SK-N-SH (cell line): ENCODE measurements around the gene PORCN. TPM values are rescaled to one million over a fixed set of nuclear protein-coding genes. Genes with fewer than 3 reads are reported as not detected.

ENCODE experiments used
- CTCF ChIA-PET: fragments of 300-600, 350-600 bp; formaldehyde crosslinking; extraction: SDS; loops from one replicate; lab custom pipeline; 2021; lab: Yijun Ruan, JAX
- POLR2A ChIA-PET: fragments of 350-600 bp; sonication (Branson Sonifier 250); formaldehyde crosslinking; extraction: SDS; loops from one replicate; lab custom pipeline; 2020; ENCODE audit warnings: antibody characterized with exemption, inconsistent platforms; lab: Yijun Ruan, JAX
- DNase-seq: peaks from one replicate; pipeline ENCODE4 v3.0.0; 2012
- H2AFZ ChIP-seq: fragments of 200-600 bp; sonication (generic); 2 replicates; pipeline ENCODE4 v1.8.1; 2016; ENCODE audit warnings: antibody characterized with exemption, mild to moderate bottlenecking, low read depth
- H3F3A ChIP-seq: fragments of 200-600 bp; sonication (generic); replicated peaks from 2 replicates; pipeline ENCODE3; 2016; ENCODE audit warnings: antibody characterized with exemption, mild to moderate bottlenecking; ENCODE audit not compliant: insufficient read depth
- H3K27ac ChIP-seq, 2 experiments: fragments of 200-500 bp in 1 of 2; fragments of 200-600 bp in 1 of 2; sonication (Bioruptor generic) in 1 of 2; sonication (generic), shearing (Covaris generic) in 1 of 2; 2 replicates each; pipeline versions ENCODE4 v1.5.1 to v1.6.1; 2014 to 2016; ENCODE audit warnings: low read depth in 2 of 2, inconsistent platforms in 1 of 2, low read length in 1 of 2, mild to moderate bottlenecking in 1 of 2, mixed read lengths in 1 of 2
- H3K27me3 ChIP-seq: fragments of 200-600 bp; sonication (generic), shearing (Covaris generic); 2 replicates; pipeline ENCODE4 v1.6.1; 2016; ENCODE audit warnings: mixed run types; ENCODE audit not compliant: insufficient read depth
- H3K36me3 ChIP-seq, 2 experiments: fragments of 200-500 bp in 1 of 2; fragments of 200-600 bp in 1 of 2; sonication (Bioruptor generic) in 1 of 2; sonication (generic) in 1 of 2; replicated peaks in 1 of 2; 2 replicates each; pipeline versions ENCODE3 to v1.5.1; 2014 to 2016; ENCODE audit warnings: low read length in 1 of 2, mild to moderate bottlenecking in 1 of 2; ENCODE audit not compliant: insufficient read depth in 2 of 2, control insufficient read depth in 1 of 2
- H3K4me1 ChIP-seq, 2 experiments: fragments of 200-500 bp in 1 of 2; fragments of 200-600 bp in 1 of 2; sonication (Bioruptor generic) in 1 of 2; sonication (generic), shearing (Covaris generic) in 1 of 2; 2 replicates each; pipeline versions ENCODE4 v1.5.1 to v1.6.1; 2014 to 2016; ENCODE audit warnings: low read depth in 1 of 2, low read length in 1 of 2, mixed run types in 1 of 2; ENCODE audit not compliant: insufficient read depth in 2 of 2, control insufficient read depth in 1 of 2
- H3K4me2 ChIP-seq: fragments of 200-600 bp; sonication (generic), shearing (Covaris generic); 2 replicates; pipeline ENCODE4 v1.6.1; 2017; ENCODE audit warnings: mixed run types
- H3K4me3 ChIP-seq, 2 experiments: fragments of 200-500 bp in 1 of 2; fragments of 200-600 bp in 1 of 2; sonication (Bioruptor generic) in 1 of 2; sonication (generic), shearing (Covaris generic) in 1 of 2; 2 replicates each; pipeline versions ENCODE4 v1.5.1 to v1.8.1; 2014 to 2016; ENCODE audit warnings: low read depth in 2 of 2, inconsistent platforms in 1 of 2, low read length in 1 of 2, mild to moderate bottlenecking in 1 of 2, mixed read lengths in 1 of 2, moderate library complexity in 1 of 2
- H3K79me2 ChIP-seq: fragments of 200-600 bp; sonication (generic); 2 replicates; pipeline ENCODE4 v1.8.1; 2017; ENCODE audit warnings: mild to moderate bottlenecking; ENCODE audit not compliant: insufficient read depth
- H3K9ac ChIP-seq: fragments of 200-600 bp; sonication (generic); 2 replicates; pipeline ENCODE4 v1.6.1; 2017; ENCODE audit warnings: mixed run types
- H3K9me2 ChIP-seq: fragments of 200-600 bp; sonication (generic); 2 replicates; pipeline ENCODE4 v1.6.1; 2017; ENCODE audit warnings: mixed run types
- H3K9me3 ChIP-seq: fragments of 200-600 bp; sonication (generic); 2 replicates; pipeline ENCODE4 v1.6.1; 2017; ENCODE audit warnings: mixed run types, mild to moderate bottlenecking, moderate library complexity
- H4K20me1 ChIP-seq: fragments of 200-600 bp; sonication (generic); 2 replicates; pipeline ENCODE4 v1.6.1; 2017; ENCODE audit warnings: mild to moderate bottlenecking, mixed run types; ENCODE audit not compliant: insufficient read depth
- CTCF ChIP-seq: fragments of 200-600 bp; sonication (generic); IDR thresholded peaks from 2 replicates; pipeline ENCODE4 v1.6.1; 2017; ENCODE audit warnings: antibody characterized with exemption, mild to moderate bottlenecking, moderate library complexity
- EP300 ChIP-seq, 2 experiments: IDR thresholded peaks; 2 replicates each; pipeline versions ENCODE4 v1.4.0 to v1.6.1; 2012; ENCODE audit warnings: borderline replicate concordance in 1 of 2, low read depth in 1 of 2, low read length in 1 of 2
- EZH2phosphoT487 ChIP-seq: fragments of 200-600 bp; sonication (generic); IDR thresholded peaks from 2 replicates; pipeline ENCODE4 v1.6.1; 2017; ENCODE audit warnings: low read depth, mixed run types, mild to moderate bottlenecking, antibody characterized with exemption, moderate library complexity, borderline replicate concordance
- FOSL2 ChIP-seq: IDR thresholded peaks from 2 replicates; pipeline ENCODE4 v1.4.0; 2012; ENCODE audit warnings: low read depth, mild to moderate bottlenecking, moderate library complexity, borderline replicate concordance
- FOXJ3 ChIP-seq: sonication (generic); formaldehyde crosslinking; IDR thresholded peaks from 2 replicates; pipeline ENCODE4 v1.5.1; 2020; ENCODE audit warnings: mild to moderate bottlenecking, missing genetic modification reagents
- IRF3 ChIP-seq: fragments of 150-350 bp; IDR thresholded peaks from 2 replicates; pipeline ENCODE4 v1.6.1; 2016; ENCODE audit warnings: mild to moderate bottlenecking, low read depth, low read length
- MEF2A ChIP-seq: IDR thresholded peaks from 2 replicates; pipeline ENCODE4 v1.4.0; 2012; ENCODE audit warnings: low read depth, borderline replicate concordance
- MXI1 ChIP-seq: IDR thresholded peaks from 2 replicates; pipeline ENCODE4 v1.6.1; 2012; ENCODE audit warnings: mild to moderate bottlenecking, low read depth, low read length, improper control_type of control experiment
- NFIC ChIP-seq: IDR thresholded peaks from 2 replicates; pipeline ENCODE4 v1.4.0; 2012; ENCODE audit warnings: borderline replicate concordance
- PBX3 ChIP-seq: IDR thresholded peaks from 2 replicates; pipeline ENCODE4; 2012
- RAD21 ChIP-seq: IDR thresholded peaks from 2 replicates; pipeline ENCODE4 v1.6.1; 2012; ENCODE audit warnings: mild to moderate bottlenecking, low read length
- REST ChIP-seq: IDR thresholded peaks from 2 replicates; pipeline ENCODE4 v1.6.1; 2012; ENCODE audit warnings: mild to moderate bottlenecking, low read depth, low read length, moderate library complexity
- RFX5 ChIP-seq: IDR thresholded peaks from 2 replicates; pipeline ENCODE4 v1.6.1; 2012; ENCODE audit warnings: mild to moderate bottlenecking, improper control_type of control experiment, low read length
- SMC3 ChIP-seq: IDR thresholded peaks from 2 replicates; pipeline ENCODE4 v1.6.1; 2012; ENCODE audit warnings: low read depth, low read length, improper control_type of control experiment
- TAF1 ChIP-seq: IDR thresholded peaks from 2 replicates; pipeline ENCODE4 v1.6.1; 2012; ENCODE audit warnings: low read depth, mild to moderate bottlenecking, low read length, moderate library complexity, borderline replicate concordance
- TCF12 ChIP-seq: IDR thresholded peaks from 2 replicates; pipeline ENCODE4 v1.4.0; 2012
- TEAD4 ChIP-seq: IDR thresholded peaks from 2 replicates; pipeline ENCODE4 v1.4.0; 2012; ENCODE audit warnings: mild to moderate bottlenecking, borderline replicate concordance; ENCODE audit not compliant: insufficient read depth
- USF2 ChIP-seq: fragments of 150-350 bp; IDR thresholded peaks from 2 replicates; pipeline ENCODE4 v1.6.1; 2017; ENCODE audit warnings: antibody characterized with exemption, low read length, low read depth, borderline replicate concordance
- YY1 ChIP-seq: IDR thresholded peaks from 2 replicates; pipeline ENCODE4 v1.4.0; 2012; ENCODE audit warnings: low read depth, mild to moderate bottlenecking
- ZBTB33 ChIP-seq: IDR thresholded peaks from 2 replicates; pipeline ENCODE4 v1.4.0; 2012; ENCODE audit warnings: low read depth, borderline replicate concordance
- WGBS: methylation state at CpG from one replicate; pipeline ENCODE4 v1.1.6; 2017; ENCODE audit warnings: low lambda C conversion rate; 5-methylcytosine and 5-hydroxymethylcytosine counted together
- polyA plus RNA-seq, 3 experiments: library from polyadenylated mRNA; depleted of rRNA; stranded (reverse); fragments of >200 nt; gene quantifications; 2 replicates each; pipeline ENCODE4 v1.2.3, GENCODE V29; 2012

PORCN gene
- polyA plus RNA-seq, 1 of the 3 experiments (the other 2 are of a cell fraction), result 11.0 TPM

GRCh38 chrX:48512371-48512935 is 3.7 kb downstream of the PORCN start:
- H3F3A ChIP-seq, result no peaks in the 10 kb centered on the region
- TF ChIP-seq IRF3, result no peak
- no peak for TF ChIP-seq ZBTB33
- TF ChIP-seq FOSL2, result no peak
- no peak for TF ChIP-seq REST
- no peak for TF ChIP-seq EZH2phosphoT487
- TF ChIP-seq EP300 (IDR thresholded peaks at IDR 0.05; ENCODE audit: borderline replicate concordance in 1 of 2, low read depth in 1 of 2, low read length in 1 of 2), result no peak
- no peak for TF ChIP-seq PBX3
- no peak for TF ChIP-seq RFX5
- TF ChIP-seq NFIC, result no peak
- TF ChIP-seq RAD21, result no peak
- no peak for TF ChIP-seq TAF1
- TF ChIP-seq TCF12, result no peak
- TF ChIP-seq CTCF, result no peak
- no peak for TF ChIP-seq MEF2A
- no peak for TF ChIP-seq FOXJ3
- TF ChIP-seq TEAD4, result no peak
- no peak for TF ChIP-seq USF2
- no peak for TF ChIP-seq SMC3
- no peak for TF ChIP-seq YY1
- no peak for TF ChIP-seq MXI1
- no peaks in the 10 kb centered on the region for H3K9me3 ChIP-seq
- H2AFZ ChIP-seq, result no peak overlapping the region
- H3K27me3 ChIP-seq, result no peaks in the 10 kb centered on the region
- ChIA-PET CTCF (no interaction called here), POLR2A (no interaction called here)
- H3K4me1 ChIP-seq, result peaks cover 0 to 25% of the 10 kb centered on the region in 2 experiments; a peak in 1 of 4 replicates
- no peaks in the 10 kb centered on the region for H3K36me3 ChIP-seq
- no peaks in the 10 kb centered on the region for H3K9me2 ChIP-seq
- H3K9ac ChIP-seq, result no peak overlapping the region
- no peak overlapping the region for H3K4me3 ChIP-seq
- H3K27ac ChIP-seq, result no peak overlapping the region
- no peaks in the 10 kb centered on the region for H4K20me1 ChIP-seq
- H3K79me2 ChIP-seq, result no peaks in the 10 kb centered on the region
- no peak for DNase-seq
- H3K4me2 ChIP-seq, result no peak overlapping the region
- 55% methylated on average over 16 of the region's 20 CpGs for WGBS
